AG10803 (cell line): ENCODE results near the gene CNIH2.
A peak's percentile ranks its signal among the peaks of the same experiment; 100 is the strongest.

ENCODE experiments used
- DNase-seq: peaks from one replicate; pipeline ENCODE4 v3.0.0; 2010; ENCODE audit warnings: low read depth
- H3K4me3 ChIP-seq: 2 replicates; pipeline ENCODE4 v1.5.1; 2011; ENCODE audit warnings: mild to moderate bottlenecking, low read length, control low read depth
- CTCF ChIP-seq: conservative IDR thresholded peaks from 2 replicates; pipeline ENCODE4 v1.5.1; 2011; ENCODE audit warnings: mild to moderate bottlenecking, low read length, control low read depth, inconsistent platforms

CNIH2 gene

DNA sequence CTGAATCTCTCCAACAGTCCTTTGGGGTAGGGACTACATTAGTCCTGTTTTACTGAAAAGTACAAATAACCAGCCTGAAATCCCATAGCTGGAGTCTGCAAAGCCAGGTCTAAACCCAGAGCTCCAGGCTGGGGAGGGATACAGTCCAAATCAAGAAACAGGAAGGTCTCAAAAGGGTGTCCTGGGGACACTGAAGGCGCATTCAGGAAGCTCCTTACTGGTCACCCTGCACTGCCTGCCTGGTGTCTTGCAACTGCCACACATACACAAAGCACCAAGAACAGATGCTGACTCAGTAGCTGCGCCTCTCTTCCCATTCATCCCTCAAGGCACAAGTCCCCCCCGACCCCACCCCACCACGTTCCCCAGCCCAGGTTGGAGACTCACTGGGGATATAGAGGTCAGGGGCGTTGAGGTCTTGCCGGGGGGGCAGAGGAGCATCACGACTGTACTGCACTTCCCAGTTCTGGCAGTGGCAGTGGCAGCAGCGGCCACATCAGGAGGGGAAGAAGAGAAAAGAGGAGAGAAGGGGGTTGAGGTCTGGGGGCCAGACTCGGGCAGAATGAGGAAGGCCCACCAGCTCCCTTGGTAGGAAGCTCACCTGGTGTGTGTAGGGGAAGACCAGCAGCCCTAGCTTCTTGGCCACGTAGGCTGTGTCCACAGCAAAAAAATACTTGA lies 9.4 kb downstream of the CNIH2 start:
- H3K4me3 ChIP-seq = peak overlapping the region; percentile 91
- DNase-seq = no peak
- no peak for TF ChIP-seq CTCF

DNA sequence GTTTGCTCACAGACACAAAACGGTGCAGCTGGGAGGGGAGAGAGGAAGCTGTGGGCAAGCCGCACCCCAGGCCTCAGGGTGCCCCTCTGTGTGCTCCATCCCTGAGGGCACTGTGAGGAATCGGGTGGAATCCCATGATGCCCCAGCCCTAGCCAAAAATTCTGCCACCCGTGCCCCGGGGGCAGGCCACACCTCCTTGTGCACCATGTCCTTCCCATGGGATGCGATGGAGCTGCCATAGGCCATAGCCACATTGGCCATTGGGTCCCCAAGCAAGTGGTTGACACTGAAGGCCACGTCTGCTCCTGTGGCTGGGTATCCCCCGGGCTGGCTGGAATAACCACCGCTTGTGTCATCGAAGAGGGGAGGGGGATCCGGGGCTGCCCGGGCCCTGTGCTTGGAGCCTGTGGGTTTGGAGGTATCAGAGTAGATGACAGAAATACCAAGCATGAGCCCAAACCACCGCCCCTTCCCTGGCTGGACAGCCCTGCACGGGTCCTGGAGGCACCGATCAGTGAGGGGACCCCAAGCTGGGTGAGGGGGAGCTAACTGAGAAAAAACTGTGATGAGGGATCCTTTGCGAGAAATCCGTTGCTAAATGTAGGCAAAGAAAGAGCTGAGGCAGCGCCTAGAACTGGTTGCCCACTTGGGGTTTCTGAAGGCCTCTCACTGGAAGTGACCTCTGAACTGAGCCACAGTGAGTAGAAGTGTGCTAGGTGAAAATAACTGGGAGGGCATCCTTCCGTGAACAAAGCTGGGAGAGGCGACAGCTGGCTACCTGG lies 10.1 kb downstream of the CNIH2 start:
- no peak for DNase-seq
- H3K4me3 ChIP-seq = peak overlapping the region; percentile 91
- TF ChIP-seq CTCF = no peak

DNA sequence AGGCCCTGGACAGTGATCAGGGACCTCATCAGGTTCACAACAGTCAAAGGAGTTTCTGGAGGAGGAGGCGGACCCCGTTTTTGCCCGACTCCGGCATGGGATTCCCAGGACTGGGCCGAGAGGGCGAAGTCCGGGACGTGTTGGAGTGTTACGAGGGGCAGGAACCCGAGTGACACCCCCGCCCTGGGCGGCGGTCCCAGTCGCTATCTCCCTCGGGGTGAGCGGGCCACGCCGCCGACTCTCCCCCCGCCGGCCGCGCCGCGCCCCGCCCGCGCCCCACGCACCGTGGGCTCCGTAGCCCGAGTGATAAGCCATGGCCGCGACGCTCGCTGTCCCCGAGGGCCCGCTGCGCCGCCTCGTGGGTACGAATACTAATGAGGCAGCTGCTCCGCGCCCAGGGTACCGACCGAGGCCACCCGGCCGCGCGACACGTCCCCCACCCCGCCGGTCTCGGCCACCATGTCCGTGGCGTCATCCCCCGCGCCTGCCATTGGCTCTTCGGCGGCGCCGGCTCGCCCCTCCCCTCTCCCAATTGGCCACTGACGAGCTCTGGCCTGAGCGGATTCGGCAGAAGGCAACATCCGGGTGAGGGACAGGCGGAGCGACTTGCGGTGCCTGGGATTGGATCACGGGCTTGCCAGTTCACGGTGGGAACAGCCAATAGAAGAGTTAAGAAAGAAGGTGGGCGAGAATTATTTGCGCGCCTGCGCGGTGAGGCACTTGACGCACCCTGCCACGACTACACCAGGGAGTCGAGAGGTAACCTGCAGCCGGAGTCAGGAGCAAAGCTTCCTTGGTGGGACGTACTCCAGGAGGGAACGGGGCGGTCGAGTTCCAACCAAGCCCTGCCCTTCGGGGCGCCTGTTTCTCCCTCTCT lies 10.9 kb downstream of the CNIH2 start, which contains the start of gene YIF1A:
Gene YIF1A, minus strand, starts transcription at position 473 of the 877 bp plus-strand sequence. Its CDS starts 158 bp downstream, at position 315.
- peak; percentile 100 for DNase-seq
- TF ChIP-seq CTCF = no peak
- peak within 1 kb of the TSS; percentile 92 for H3K4me3 ChIP-seq

DNA sequence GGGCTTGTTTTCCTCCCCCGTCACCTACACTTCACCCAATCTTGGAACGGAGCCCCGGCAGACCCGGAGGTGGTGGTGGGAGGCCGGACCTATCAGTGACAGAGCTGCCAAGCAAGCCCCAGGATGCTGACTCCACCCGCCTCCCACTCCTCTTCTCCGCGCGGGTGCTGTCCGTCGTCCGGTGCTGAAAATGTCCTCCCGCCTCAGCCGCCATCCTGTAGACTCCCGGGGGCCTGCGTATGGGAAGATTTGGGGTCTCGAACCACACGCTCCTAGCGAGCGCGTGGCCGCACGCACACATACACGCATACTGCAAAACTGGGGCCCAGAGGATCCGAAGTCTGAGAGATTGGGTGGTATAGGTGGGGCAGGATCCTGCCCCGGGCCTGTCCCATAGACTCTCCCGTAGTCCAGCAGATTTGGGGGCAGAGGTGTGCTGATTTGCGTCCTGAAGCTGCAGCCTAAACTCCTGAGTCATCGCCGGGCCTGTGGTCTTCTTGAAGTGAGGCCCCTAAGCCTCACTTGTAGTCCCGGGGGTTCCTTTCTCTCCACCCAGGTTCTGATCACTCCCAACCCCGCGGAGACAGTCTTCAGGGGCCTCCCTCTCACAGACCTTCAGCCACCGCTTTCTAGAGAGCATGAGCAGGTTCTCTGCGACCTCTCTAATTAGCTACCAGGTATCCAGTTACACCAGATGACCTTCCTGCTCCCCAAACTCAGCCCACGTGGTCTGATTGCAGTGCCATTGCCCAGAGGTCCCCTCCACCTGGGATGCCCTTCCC lies 11.8 kb downstream of the CNIH2 start:
- DNase-seq = no peak
- H3K4me3 ChIP-seq = peak overlapping the region; percentile 92
- TF ChIP-seq CTCF = no peak

DNA sequence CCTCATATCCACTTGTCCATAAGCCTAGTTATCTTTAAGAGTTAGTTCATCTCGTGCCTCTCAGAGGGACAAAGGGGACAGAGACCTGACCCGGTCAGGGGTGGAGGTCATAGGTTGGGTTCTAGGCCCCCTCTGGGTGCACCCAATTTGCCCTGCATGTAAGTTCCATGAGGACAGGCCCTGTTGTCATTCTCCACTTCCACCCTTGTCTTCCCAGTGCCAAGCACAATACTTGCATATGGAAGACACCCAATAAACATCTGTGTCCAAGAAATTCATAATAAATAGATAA lies 12.3 kb downstream of the CNIH2 start:
- TF ChIP-seq CTCF = no peak
- DNase-seq = no peak
- H3K4me3 ChIP-seq = no peak overlapping the region

GRCh38 chr11:66291303-66291705 lies 13.3 kb downstream of the CNIH2 start:
- no peak for DNase-seq
- no peak for TF ChIP-seq CTCF
- no peak overlapping the region for H3K4me3 ChIP-seq
